NCI-H2171 (cell line): ENCODE data around the gene GSPT1.
"Not testable (repeated sequence)": the region's sequence is repeated elsewhere in the genome, so short reads cannot be mapped to it uniquely, and the experiment has no call there.

Source experiments
- DNase-seq: peaks from one replicate; lab custom pipeline; 2025; lab: John Stamatoyannopoulos, UW

Gene GSPT1

DNA sequence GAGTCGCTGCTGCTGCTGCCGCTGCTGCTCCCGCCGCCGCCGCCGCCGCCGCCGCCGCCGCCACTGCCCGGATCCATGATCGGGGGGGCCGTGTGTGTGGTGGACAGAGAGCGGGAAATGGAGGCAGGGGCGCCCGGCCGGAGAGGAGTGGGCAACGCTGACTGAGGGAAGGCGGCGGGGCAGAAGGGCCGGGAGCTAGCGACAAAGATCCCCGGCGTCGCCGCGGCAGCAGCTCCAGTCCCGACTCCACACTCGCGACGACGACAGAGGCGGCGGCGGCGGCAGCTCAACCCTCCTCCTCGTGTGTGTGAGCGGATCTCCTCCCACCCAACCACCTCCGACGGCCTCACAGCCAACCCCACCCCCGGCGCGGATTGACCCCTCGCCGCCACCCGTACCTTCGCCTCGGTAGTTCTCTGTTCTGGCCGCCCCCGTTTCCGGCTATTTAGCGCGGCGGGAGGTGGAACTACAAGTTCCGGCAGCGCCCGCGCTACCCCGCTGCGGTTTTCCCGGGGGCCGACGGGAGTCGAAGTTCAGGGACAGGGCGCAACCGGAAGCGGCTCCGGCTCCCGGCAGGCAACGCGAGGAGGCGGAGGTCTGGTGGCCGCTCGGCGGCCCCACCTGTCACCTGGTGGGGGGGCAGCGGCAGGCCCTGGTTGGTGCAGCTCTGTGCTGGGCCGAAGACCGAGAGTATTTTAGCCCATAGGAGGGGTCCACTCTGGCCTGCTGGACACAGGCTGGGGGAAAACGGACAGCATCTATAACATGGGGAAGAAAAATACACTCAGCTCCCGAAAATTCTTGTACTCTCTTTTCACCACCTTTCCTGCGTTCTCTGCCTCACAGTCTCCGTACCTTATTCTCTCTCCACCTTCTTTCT lies at the start of gene GSPT1:
Gene GSPT1, minus strand, starts transcription at position 313 of the 880 bp plus-strand sequence. Its CDS starts 236 bp downstream, at position 77.
- DNase-seq, result peak; percentile 99

DNA sequence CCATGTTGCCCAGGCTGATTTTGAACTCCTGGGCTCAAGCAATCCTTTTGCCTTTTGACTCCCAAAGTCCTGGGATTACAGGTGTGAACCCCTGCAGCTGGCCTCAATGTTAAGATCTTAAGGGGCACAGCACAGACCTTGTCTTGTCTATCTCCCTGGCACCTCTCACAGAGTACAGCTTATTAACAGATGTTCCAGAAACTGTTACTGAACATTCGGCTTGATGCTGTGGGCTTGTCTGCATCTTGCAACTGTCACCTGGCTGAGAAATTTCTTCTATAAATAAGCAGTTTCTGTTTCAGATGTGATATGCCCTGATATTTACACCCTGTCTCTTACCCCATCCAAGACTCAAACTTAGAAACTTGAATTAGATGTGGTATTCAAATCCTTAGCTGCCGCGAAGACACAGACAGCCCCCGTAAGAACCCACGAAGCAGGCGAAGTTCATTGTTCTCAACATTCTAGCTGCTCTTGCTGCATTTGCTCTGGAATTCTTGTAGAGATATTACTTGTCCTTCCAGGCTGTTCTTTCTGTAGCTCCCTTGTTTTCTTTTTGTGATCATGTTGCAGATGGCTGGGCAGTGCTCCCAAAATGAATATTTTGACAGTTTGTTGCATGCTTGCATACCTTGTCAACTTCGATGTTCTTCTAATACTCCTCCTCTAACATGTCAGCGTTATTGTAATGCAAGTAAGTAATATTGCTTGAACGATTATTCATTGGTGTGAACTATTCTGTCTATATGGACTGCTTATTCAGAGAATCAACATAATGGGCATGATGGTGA lies 49.2 kb upstream of the GSPT1 start, which contains the start of gene TNFRSF17:
Gene TNFRSF17, plus strand, starts transcription at position 450 of the 791 bp plus-strand sequence. Its CDS starts 115 bp downstream, at position 565.
- no peak for DNase-seq

DNA sequence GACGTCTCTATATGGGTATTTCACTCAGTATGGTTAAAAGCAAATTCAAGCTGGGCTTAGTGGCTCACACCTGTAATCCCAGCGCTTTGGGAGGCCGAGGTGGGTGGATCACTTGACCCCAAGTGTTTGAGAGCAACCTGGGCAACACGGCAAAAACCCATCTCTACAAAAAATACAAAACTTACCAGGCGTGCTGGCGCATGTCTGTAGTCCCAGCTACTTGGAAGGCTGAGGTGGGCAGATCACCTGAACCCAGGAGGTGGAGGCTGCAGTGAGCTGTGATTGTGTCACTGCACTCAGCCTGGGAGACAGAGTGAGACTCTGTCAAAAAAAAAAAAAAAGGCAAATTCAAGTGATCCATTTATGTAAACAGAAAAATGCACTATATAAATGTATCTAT lies 48.0 kb upstream of the GSPT1 start:
- DNase-seq, result no peak

DNA sequence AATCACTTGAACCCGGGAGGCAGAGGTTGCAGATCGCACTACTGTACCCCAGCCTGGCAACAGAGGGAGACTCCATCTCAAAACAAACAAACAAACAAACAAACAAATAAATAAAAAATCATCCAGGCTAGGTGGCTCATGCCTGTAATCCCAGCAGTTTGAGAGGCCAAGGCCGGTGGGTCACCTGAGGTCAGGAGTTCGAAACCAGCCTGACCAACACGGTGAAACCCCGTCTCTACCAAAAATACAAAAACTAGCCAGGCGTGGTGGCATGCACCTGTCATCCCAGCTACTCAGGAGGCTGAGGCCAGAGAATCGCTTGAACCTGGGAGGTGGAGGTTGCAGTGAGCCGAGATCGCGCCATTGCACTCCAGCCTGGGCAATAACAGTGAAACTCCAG lies 47.2 kb upstream of the GSPT1 start:
- DNase-seq, result not testable (repeated sequence)

GRCh38 chr16:11962457-11962856 lies 46.7 kb upstream of the GSPT1 start:
- not testable (repeated sequence) for DNase-seq

GRCh38 chr16:11957591-11958395 lies 42.0 kb upstream of the GSPT1 start:
- no peak for DNase-seq

DNA sequence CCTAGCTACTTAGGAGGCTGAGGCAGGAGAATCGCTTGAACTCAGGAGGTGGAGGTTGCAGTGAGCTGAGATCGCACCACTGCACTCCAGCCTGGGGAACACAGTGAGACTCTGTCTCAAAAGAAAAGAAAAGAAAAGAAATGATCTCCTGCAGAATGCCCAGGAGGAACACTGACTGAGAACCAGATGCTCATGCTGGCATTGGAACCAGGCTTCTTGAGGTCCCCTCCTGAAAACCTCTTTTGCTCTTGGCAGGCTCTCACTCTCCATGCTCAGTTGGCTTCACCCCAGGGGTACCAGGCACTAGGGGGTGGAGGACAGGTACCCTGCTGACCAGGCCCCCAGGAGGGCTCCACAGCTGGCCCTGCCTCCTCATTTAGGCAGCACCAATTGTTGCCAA lies 40.8 kb upstream of the GSPT1 start:
- DNase-seq, result no peak

- no peak for DNase-seq
Measured at GRCh38 chr16:11955713-11956123, 40.0 kb upstream of the GSPT1 start.

DNA sequence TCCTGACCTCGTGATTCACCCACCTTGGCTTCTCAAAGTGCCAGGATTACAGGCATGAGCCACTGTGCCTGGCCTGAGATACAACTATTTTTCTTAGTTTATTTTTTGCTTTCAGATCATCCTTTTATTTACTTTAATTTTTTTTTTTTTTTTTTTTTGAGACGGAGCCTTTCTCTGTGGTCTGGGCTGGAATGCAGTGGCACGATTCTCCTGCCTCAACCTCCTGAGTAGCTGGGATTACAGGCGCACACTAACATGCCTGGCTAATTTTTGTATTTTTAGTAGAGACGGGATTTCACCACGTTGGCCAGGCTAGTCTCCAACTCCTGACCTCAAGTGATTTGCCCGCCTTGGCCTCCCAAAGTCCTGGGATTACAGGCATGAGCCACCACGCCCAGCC lies 37.8 kb upstream of the GSPT1 start:
- not testable (repeated sequence) for DNase-seq

DNA sequence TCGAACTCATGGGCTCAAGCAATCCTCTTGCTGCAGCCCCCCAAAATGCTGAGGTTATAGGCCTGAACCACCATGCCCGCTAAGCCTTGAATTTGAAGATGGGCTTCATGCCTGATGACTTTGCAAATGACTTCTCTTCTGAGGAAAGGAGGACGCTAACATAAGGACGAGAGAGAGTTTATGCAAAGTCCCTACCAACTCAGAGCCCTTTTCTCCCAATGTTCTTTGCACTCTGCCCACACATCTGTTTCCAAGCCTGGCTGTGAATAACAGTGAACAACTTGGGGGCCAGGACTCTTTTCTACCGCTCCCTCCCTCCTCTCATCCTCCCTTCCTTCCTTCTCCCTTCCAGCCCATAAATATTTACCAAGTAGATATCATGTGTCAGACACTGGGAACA lies 34.6 kb upstream of the GSPT1 start:
- no peak for DNase-seq

GRCh38 chr16:11949527-11949926 lies 33.8 kb upstream of the GSPT1 start:
- peak; percentile 73 for DNase-seq

DNA sequence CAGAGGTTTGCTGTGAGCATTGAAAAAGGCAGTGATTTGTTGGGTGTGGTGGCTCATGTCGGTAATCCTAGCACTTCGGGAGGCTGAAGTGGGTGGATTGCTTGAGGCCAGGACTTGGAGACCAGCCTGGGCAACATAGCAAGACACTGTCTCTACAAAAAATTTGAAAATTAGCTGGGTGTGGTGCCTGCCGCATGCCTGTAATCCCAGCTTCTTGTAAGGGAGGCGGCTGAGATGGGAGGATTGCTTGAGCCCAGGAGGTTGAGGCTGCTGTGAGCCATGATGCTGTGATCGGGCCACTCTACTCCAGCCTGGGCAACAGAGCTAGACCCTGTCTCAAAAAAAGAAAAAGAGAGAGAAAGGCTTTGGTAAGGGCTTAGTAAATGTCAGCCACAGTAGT lies 33.1 kb upstream of the GSPT1 start:
- no peak for DNase-seq

DNA sequence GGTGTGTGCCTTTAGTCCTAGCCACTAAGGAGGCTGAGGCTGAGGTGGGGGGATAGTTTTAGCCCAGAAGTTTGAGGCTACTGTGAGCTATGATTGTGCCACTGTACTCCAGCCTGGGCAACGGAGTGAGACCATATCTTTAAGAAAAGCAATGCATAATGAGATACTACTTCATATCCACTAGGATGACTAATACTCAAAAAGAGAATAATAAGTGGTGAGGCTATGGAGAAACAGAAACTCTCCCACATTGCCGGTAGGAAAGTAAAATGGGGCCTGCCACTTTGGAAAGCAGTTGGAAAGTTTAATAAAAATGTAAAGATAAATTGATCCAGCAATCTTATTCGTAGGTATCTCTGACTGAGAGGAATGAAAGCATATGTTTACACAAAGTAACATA lies 30.7 kb upstream of the GSPT1 start:
- DNase-seq, result no peak

DNA sequence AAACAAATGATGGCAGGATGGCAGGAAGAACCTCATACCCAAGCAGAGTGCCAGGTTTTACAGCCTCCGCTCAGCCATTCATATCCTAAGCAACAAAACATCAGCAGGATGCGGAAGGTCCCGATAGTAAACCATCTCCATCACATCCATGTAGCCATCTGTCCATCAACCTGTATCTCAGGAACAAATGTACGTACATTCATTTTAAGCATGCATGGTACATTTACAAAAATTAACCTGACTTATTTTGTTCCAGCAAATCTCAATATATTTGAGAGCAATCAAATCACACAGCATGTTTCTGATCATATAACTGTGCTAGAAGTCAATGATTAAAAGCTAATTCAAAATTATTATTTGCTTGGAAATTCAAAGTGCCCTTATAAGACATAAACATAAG lies 26.2 kb upstream of the GSPT1 start, which contains the start of gene NPIPB2:
Gene NPIPB2, minus strand, starts transcription at position 101 of the 400 bp plus-strand sequence. Its CDS starts 0 bp downstream, at position 101.
- not testable (repeated sequence) for DNase-seq

- not testable (repeated sequence) for DNase-seq
Measured at GRCh38 chr16:11927350-11927749, 11.6 kb upstream of the GSPT1 start.

- DNase-seq, result not testable (repeated sequence)
Measured at GRCh38 chr16:11924046-11924445, 8.3 kb upstream of the GSPT1 start.

DNA sequence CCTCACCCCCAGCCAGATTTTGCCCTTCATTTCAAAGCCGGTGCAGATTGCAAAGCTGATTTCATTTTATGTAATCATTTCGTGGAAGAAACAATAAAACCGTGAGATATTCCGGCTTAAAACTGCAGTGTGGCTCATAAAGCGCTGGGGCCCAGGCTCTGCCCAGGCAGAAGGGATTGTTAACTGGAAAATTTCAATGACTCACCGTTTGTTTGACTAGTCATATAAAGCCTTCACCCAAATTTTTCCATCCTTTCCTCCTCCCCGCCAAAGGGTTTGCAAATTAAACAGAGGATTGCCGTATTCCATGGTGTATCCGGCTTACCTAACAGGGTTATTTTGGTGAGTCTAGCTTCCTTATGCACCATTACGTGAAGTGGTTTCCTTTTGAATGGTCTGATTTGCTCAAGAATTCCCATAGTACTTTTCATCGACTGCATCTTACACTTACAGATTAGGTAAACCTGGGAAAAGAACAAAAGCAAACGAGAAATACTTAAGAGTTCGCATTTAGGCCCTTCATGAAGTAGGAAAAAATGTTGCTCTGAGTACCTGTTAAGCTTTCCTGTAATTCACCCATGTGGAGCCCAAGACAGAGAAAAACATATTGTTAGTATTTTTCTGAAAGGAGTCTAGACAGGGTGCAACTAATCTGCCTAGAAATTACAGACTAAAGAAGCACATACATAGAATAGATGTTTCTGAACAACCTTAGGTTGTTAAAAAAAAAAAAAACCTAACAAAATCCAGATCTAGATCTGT lies 949 bp upstream of the GSPT1 start:
- no peak for DNase-seq

DNA sequence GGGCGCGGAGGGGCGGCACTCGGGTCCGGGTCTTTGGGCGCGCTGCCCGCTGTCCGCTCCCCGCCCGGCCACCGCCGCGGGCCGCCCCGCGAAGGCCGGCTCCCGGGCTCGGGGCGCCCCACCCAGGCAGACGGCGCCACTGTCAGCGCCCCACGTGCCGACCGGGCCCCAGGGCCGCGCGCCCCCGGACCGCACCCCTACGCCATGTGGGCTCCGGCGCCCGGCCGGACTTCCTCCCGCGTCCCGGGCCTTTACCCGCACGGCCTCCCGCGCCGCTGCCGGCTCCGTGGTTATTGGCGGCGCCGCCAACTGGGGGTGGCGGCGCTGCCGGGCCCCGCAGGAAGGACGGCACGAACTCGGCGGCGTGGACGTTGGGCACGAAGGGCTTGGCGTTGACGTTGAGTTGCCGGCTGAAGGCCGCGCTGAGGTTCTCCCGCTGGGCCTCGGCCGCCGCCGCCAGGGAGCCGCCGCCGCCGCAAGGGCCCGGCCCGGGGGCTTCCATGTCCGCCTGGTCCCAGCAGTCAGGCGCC lies 577 bp downstream of the GSPT1 start:
- DNase-seq, result peak; percentile 17

DNA sequence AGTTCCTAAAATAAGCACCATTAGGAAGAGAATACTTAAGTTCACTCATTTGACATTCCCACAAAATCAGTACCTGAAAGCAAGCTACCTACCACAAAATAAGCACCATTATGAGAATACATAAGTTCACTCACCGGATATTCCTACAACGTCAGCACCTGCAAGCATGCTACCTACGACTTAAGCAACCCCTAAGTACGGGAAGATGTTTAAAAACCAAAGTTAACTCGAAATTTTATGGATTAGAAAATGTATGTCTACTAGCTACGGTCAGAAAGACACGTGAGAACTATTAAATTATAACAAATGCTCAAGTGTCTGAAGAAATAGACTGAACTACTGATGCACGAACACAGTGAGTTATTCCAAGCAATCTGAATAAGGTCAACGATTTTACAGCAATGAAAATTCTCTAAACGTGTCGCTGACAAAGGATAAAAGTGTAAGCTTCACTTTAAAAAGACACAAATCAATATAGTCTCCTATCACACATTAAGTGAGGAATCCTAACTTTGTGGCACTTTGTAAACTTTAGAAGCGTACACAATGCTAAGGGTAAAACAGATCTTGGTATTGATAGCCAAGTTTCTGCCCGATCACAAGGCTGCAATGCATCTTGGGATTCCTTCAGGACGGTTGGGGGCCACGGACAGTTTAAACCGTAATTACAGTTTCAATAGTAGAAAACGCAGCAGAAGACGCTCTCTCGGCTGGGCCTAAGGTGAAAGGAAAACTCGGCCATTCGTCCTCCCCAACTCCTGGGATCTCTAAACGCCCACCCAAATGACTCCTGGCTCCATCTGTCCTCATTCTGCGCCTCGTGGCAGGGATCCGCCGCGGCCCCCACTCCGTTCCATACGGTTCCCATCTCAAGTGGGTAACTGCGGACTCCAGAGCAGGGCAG lies 1.3 kb downstream of the GSPT1 start:
- DNase-seq, result no peak
